ENCODE results near the gene RPS26.
A peak's percentile ranks its signal among the peaks of the same experiment; 100 is the strongest.

RPS26 gene

DNA sequence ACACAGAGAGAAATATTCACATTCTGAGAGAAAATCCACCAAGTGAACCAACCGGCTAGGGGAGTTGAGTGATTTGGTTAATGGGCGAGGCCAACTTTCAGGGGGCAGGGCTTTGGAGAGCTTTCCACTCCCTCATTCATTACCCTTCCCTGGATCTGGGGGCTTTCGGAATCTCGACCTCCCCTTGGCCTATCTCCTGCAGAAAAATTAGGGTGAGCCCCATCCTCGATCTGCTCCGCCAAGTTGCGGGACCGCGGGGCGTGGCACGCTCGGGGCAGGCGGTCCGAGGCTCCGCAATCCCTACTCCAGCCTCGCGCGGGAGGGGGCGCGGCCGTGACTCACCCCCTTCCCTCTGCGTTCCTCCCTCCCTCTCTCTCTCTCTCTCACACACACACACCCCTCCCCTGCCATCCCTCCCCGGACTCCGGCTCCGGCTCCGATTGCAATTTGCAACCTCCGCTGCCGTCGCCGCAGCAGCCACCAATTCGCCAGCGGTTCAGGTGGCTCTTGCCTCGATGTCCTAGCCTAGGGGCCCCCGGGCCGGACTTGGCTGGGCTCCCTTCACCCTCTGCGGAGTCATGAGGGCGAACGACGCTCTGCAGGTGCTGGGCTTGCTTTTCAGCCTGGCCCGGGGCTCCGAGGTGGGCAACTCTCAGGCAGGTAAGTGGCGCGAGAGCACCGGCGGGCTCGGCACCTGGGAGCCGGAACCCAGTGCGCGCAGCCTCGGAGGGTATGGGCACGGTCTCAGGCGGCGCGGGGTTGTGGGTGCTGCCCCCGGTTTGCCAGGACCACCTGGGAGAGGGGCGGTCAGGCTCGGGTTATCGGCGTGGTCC lies 38.2 kb downstream of the RPS26 start, which contains the start of gene ERBB3:
ERBB3 (plus strand) TSS at position 443 of the 833 bp plus-strand sequence; CDS start at position 579, 136 bp downstream.
- Mint-ChIP-seq H3K4me1 (peaks cover 13% of the 10 kb centered on the region), H3K9me3 (no peaks in the 10 kb centered on the region), H3K27me3 (ENCODE audit: low read depth) (peaks cover 44% of the 10 kb centered on the region), H3K4me3 (peak within 1 kb of the TSS; percentile 88 to 96 (median 89)), H3K27ac (peak within 1 kb of the TSS; percentile 85 to 96 (median 94)), H3K36me3 (ENCODE audit: low read depth) (peaks cover 4% of the 10 kb centered on the region)
- TF ChIP-seq, protein P1, sequence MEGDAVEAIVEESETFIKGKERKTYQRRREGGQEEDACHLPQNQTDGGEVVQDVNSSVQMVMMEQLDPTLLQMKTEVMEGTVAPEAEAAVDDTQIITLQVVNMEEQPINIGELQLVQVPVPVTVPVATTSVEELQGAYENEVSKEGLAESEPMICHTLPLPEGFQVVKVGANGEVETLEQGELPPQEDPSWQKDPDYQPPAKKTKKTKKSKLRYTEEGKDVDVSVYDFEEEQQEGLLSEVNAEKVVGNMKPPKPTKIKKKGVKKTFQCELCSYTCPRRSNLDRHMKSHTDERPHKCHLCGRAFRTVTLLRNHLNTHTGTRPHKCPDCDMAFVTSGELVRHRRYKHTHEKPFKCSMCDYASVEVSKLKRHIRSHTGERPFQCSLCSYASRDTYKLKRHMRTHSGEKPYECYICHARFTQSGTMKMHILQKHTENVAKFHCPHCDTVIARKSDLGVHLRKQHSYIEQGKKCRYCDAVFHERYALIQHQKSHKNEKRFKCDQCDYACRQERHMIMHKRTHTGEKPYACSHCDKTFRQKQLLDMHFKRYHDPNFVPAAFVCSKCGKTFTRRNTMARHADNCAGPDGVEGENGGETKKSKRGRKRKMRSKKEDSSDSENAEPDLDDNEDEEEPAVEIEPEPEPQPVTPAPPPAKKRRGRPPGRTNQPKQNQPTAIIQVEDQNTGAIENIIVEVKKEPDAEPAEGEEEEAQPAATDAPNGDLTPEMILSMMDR (IDR thresholded peaks at IDR 0.05; ENCODE audit: unreplicated experiment in 3 of 3), result no peak

DNA sequence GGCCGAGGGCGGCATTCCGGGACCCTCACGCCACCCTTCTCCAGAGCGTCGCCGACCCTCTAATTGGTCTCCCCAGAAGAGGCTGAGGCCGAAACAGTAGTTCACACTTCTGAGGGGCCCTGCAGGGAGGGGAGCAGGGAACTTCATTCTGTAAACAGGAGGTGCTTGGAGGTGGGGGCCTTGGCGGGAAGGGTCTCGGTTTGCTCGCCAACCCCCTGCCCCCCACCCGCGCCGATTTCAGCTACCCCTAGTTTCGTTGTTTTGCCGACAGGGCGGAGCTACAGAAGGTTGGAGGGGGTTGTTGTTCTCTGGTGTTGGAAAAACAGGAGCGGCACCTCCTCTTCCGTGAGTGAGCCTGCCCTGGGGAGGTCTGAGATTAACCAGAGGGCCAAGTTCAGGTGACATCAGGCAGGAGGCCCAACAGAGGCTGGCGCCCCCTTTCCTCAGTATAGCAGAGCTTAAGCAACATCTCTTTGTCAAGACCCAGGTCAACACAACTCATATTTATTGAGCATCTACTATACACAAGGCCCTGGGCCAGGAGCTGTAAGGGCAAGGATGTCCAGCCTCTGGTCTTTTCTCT lies 38.9 kb downstream of the RPS26 start:
- H3K4me1 Mint-ChIP-seq, result peaks cover 16% of the 10 kb centered on the region
- no peaks in the 10 kb centered on the region for H3K9me3 Mint-ChIP-seq
- peaks cover 8% of the 10 kb centered on the region for H3K36me3 Mint-ChIP-seq (ENCODE audit: low read depth)
- H3K4me3 Mint-ChIP-seq, result peak overlapping the region; percentile 88 to 96 (median 89)
- TF ChIP-seq, protein P1 (IDR thresholded peaks at IDR 0.05; ENCODE audit: unreplicated experiment in 3 of 3), result no peak
- peak overlapping the region; percentile 85 to 96 (median 85) for H3K27ac Mint-ChIP-seq
- H3K27me3 Mint-ChIP-seq (ENCODE audit: low read depth), result peaks cover 44% of the 10 kb centered on the region

DNA sequence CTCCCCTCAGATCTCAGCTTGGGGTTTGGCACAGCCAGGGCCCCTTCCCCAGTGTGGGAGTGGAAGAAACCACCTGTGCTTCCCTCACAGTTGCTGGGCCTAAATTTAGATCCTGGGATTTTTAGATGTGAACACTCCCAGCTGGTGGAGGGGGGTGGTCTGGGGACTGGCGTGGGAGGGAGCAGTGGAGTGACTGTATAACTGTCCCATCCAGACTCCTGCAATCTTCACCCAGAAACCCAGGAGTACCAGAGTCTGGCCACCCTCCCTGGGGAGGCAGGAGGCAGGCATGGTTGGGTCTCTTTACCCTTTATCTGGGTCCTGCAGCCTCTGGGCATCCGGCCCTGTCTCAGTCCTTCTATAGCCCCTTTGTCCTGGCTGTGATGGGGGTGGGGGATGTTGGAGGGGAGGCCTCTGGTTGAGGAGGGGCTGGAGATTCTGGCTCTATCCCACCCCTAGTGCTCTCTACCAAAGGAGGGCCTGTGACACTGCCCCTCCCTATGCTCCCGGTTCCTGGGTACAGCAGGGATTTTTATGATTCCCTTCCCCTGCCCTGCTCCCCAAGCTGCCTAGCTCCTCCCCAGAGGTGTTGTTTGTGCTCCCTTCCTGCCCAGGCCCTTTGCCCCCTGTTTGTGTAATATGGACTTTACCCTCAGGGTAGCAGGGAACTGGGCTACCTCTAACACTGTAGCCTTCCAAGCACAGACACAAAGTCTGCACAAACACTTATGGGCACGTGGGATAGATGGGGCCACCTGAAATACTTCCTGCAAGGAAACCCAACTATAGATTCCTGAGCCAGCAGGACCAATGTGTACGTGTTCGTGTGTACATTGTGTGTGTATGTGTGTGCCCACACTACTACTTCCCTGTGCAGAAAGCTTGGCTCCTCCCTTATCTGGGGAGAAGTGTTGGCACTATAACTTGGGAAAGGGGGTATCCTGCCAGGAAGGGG lies 40.0 kb downstream of the RPS26 start:
- peaks cover 20% of the 10 kb centered on the region for H3K4me1 Mint-ChIP-seq
- H3K4me3 Mint-ChIP-seq, result peak overlapping the region; percentile 88 to 96 (median 89)
- peak overlapping the region; percentile 85 to 96 (median 85) for H3K27ac Mint-ChIP-seq
- peaks cover 44% of the 10 kb centered on the region for H3K27me3 Mint-ChIP-seq (ENCODE audit: low read depth)
- peaks cover 8% of the 10 kb centered on the region for H3K36me3 Mint-ChIP-seq (ENCODE audit: low read depth)
- no peaks in the 10 kb centered on the region for H3K9me3 Mint-ChIP-seq
- TF ChIP-seq, protein P1 (IDR thresholded peaks at IDR 0.05; ENCODE audit: unreplicated experiment in 3 of 3), result no peak

DNA sequence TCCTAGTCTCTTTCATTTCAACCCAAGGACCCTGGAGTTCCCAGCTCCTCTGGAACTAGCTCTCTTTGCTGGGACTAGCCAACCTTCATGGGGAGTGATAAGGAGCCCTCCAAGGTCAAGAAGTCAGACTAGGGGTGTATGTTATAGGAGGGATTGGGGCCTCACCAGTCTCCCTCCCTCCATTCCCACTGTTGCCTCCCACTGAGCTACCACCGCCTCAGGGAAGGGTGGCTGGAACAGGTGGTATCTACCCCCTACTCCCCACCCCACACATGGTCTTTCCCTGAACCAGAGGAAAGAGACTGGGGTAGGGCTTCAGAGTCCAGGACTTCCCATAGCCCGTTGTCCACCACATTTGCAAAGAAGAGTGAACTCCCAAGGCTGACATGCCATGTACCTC lies 40.7 kb downstream of the RPS26 start:
- H3K27me3 Mint-ChIP-seq (ENCODE audit: low read depth), result peaks cover 41% of the 10 kb centered on the region
- H3K4me1 Mint-ChIP-seq, result peaks cover 20% of the 10 kb centered on the region
- TF ChIP-seq, protein P1 (IDR thresholded peaks at IDR 0.05; ENCODE audit: unreplicated experiment in 3 of 3), result no peak
- peaks cover 8% of the 10 kb centered on the region for H3K36me3 Mint-ChIP-seq (ENCODE audit: low read depth)
- peak overlapping the region; percentile 88 to 96 (median 89) for H3K4me3 Mint-ChIP-seq
- H3K27ac Mint-ChIP-seq, result peak overlapping the region; percentile 85 to 96 (median 85)
- no peaks in the 10 kb centered on the region for H3K9me3 Mint-ChIP-seq

DNA sequence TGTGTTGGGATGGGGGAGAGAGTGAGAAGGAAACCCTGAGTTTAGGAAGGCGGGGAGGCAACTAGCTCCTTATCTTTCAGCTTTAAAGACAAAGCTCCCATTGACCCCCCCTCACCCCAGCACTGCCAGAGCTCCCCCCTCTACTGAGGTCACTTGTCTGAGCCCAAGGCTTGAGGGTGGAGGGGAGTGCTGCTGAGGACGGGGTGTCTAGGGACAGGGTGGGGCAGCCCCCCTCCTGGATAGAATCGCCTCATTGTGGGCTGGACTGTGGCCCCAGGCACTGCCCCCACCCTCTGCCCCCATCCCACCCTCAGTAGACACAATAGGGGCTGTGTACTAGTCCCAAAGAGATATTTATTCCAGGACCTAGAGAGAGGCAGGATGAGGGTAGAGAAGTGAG lies 41.2 kb downstream of the RPS26 start:
- Mint-ChIP-seq H3K36me3 (ENCODE audit: low read depth) (peaks cover 14% of the 10 kb centered on the region), H3K9me3 (no peaks in the 10 kb centered on the region), H3K27me3 (ENCODE audit: low read depth) (peaks cover 41% of the 10 kb centered on the region), H3K4me3 (peak overlapping the region in 2 of 3 experiments; percentile 89 to 96), H3K27ac (peak overlapping the region in 1 of 3 experiments; percentile 85), H3K4me1 (peaks cover 20% of the 10 kb centered on the region)
- TF ChIP-seq, protein P1 (IDR thresholded peaks at IDR 0.05; ENCODE audit: unreplicated experiment in 3 of 3), result no peak

Data from nephron (organoid).